H1 (cell line): ENCODE measurements around the gene SPOP. TPM values are rescaled to one million over a fixed set of nuclear protein-coding genes. Genes with fewer than 3 reads are reported as not detected.

Source experiments
- CTCF ChIA-PET: fragments of 300-600 bp; sonication (Branson Sonifier 250); formaldehyde crosslinking; loops from one replicate; lab custom pipeline; 2021; ENCODE audit not compliant: partially characterized antibody; lab: Charles Lee
- POLR2A ChIA-PET: fragments of 300-600 bp; sonication (Branson Sonifier 250); formaldehyde crosslinking; loops from one replicate; lab custom pipeline; 2021; ENCODE audit warnings: inconsistent platforms; ENCODE audit not compliant: partially characterized antibody; lab: Charles Lee
- DNase-seq, 2 experiments: peaks; one replicate each; pipeline versions ENCODE4 v3.0.0 to v3.0.0-alpha.2; 2010 to 2022; ENCODE audit warnings: low spot score in 2 of 2, low read depth in 1 of 2, mixed read lengths in 1 of 2
- FAIRE-seq: peaks from 2 replicates; lab custom pipeline; 2011; peaks lifted over from hg19 to GRCh38; lab: Jason Lieb, UNC
- H2AFZ ChIP-seq: 2 replicates; pipeline ENCODE4 v1.8.1; 2012; ENCODE audit warnings: low read length, inconsistent platforms
- H2AK5ac ChIP-seq: 2 replicates; pipeline ENCODE4 v1.6.1; 2013; ENCODE audit warnings: low read depth, low read length
- H2BK120ac ChIP-seq: replicated peaks from 2 replicates; pipeline ENCODE3; 2013; ENCODE audit warnings: low read depth, low read length, inconsistent platforms
- H2BK12ac ChIP-seq: 2 replicates; pipeline ENCODE4 v1.6.1; 2013; ENCODE audit warnings: low read depth, low read length
- H2BK15ac ChIP-seq: 2 replicates; pipeline ENCODE4 v1.6.1; 2013; ENCODE audit warnings: low read length
- H2BK20ac ChIP-seq: 2 replicates; pipeline ENCODE4 v1.6.1; 2013; ENCODE audit warnings: low read length
- H2BK5ac ChIP-seq: 2 replicates; pipeline ENCODE4 v1.6.1; 2013; ENCODE audit warnings: low read depth, low read length
- H3K14ac ChIP-seq: 2 replicates; pipeline ENCODE4 v1.6.1; 2013; ENCODE audit warnings: inconsistent platforms; ENCODE audit not compliant: insufficient read length
- H3K18ac ChIP-seq: 2 replicates; pipeline ENCODE4 v1.6.1; 2013; ENCODE audit warnings: low read length; ENCODE audit errors: extremely low read depth
- H3K23ac ChIP-seq: 2 replicates; pipeline ENCODE4 v1.6.1; 2013; ENCODE audit warnings: inconsistent platforms; ENCODE audit not compliant: insufficient read length
- H3K23me2 ChIP-seq: 2 replicates; pipeline ENCODE4 v1.6.1; 2013; ENCODE audit warnings: low read depth, low read length
- H3K27ac ChIP-seq: 2 replicates; pipeline ENCODE4 v1.6.1; 2011; ENCODE audit warnings: low read depth, low read length, inconsistent platforms
- H3K27me3 ChIP-seq, 4 experiments: replicated peaks in 1 of 4; 1 replicate in 1 of 4; 2 replicates in 3 of 4; pipeline versions ENCODE4 v1.6.1 to v1.8.1; 2011 to 2013; ENCODE audit warnings: low read length in 3 of 4, mild to moderate bottlenecking in 3 of 4, inconsistent platforms in 2 of 4, mixed read lengths in 2 of 4, moderate library complexity in 1 of 4; ENCODE audit not compliant: control insufficient read depth in 3 of 4, insufficient read depth in 3 of 4; ENCODE audit errors: extremely low read depth in 1 of 4
- H3K36me3 ChIP-seq, 4 experiments: 2 replicates each; pipeline versions ENCODE4 v1.6.1 to v1.8.1; 2011 to 2013; ENCODE audit warnings: mild to moderate bottlenecking in 4 of 4, low read length in 3 of 4, moderate library complexity in 2 of 4, control low read depth in 1 of 4, inconsistent platforms in 1 of 4; ENCODE audit not compliant: insufficient read depth in 4 of 4, control insufficient read depth in 2 of 4
- H3K4ac ChIP-seq: replicated peaks from 2 replicates; pipeline ENCODE3; 2013; ENCODE audit warnings: low read length, low read depth, mixed read lengths, inconsistent platforms; ENCODE audit not compliant: insufficient read length
- H3K4me1 ChIP-seq, 4 experiments: replicated peaks in 1 of 4; 1 replicate in 1 of 4; 2 replicates in 3 of 4; pipeline versions ENCODE4 v1.6.1 to v1.8.1; 2011 to 2013; ENCODE audit warnings: low read length in 3 of 4, inconsistent platforms in 2 of 4, mixed read lengths in 1 of 4; ENCODE audit not compliant: insufficient read depth in 4 of 4, control insufficient read depth in 3 of 4
- H3K4me2 ChIP-seq, 2 experiments: 2 replicates each; pipeline versions ENCODE4 v1.6.1 to v1.8.1; 2011 to 2013; ENCODE audit warnings: low read depth in 2 of 2, low read length in 2 of 2, control low read depth in 1 of 2, inconsistent platforms in 1 of 2, mild to moderate bottlenecking in 1 of 2; ENCODE audit not compliant: insufficient read depth in 1 of 2
- H3K4me3 ChIP-seq, 4 experiments: fragments of 200-600, 300-600 bp in 1 of 4; sonication (generic), shearing (Covaris generic), sonication (Bioruptor Twin) in 1 of 4; 2 replicates each; pipeline versions ENCODE4 v1.5.1 to v1.8.1; 2011 to 2016; ENCODE audit warnings: low read length in 4 of 4, low read depth in 3 of 4, control low read depth in 2 of 4, inconsistent platforms in 2 of 4, mild to moderate bottlenecking in 2 of 4, mixed read lengths in 1 of 4, moderate library complexity in 1 of 4; ENCODE audit not compliant: insufficient read depth in 2 of 4; ENCODE audit errors: extremely low read depth in 1 of 4
- H3K56ac ChIP-seq: replicated peaks from 2 replicates; pipeline ENCODE3; 2013; ENCODE audit warnings: low read depth, mild to moderate bottlenecking, mixed read lengths, low read length, inconsistent platforms; ENCODE audit not compliant: insufficient read length
- H3K79me1 ChIP-seq: 2 replicates; pipeline ENCODE4 v1.6.1; 2013; ENCODE audit warnings: low read depth, low read length, control low read depth
- H3K79me2 ChIP-seq, 2 experiments: 2 replicates each; pipeline versions ENCODE4 v1.6.1 to v1.8.1; 2012 to 2013; ENCODE audit warnings: low read length in 2 of 2, mild to moderate bottlenecking in 2 of 2, inconsistent platforms in 1 of 2; ENCODE audit not compliant: insufficient read depth in 2 of 2, control insufficient read depth in 1 of 2
- H3K9ac ChIP-seq, 4 experiments: replicated peaks in 1 of 4; 1 replicate in 1 of 4; 2 replicates in 3 of 4; pipeline versions ENCODE4 v1.6.1 to v1.8.1; 2011 to 2013; ENCODE audit warnings: low read depth in 3 of 4, low read length in 3 of 4, control low read depth in 2 of 4, mild to moderate bottlenecking in 2 of 4, moderate library complexity in 2 of 4, inconsistent platforms in 1 of 4; ENCODE audit errors: extremely low read depth in 1 of 4
- H3K9me3 ChIP-seq, 2 experiments: 2 replicates each; pipeline versions ENCODE4 v1.6.1 to v1.8.1; 2012 to 2013; ENCODE audit warnings: mild to moderate bottlenecking in 2 of 2, moderate library complexity in 2 of 2, control low read depth in 1 of 2, inconsistent platforms in 1 of 2, low read depth in 1 of 2, low read length in 1 of 2, mixed read lengths in 1 of 2; ENCODE audit not compliant: insufficient read depth in 2 of 2
- H4K20me1 ChIP-seq, 2 experiments: replicated peaks in 1 of 2; 2 replicates each; pipeline versions ENCODE3 to v1.8.1; 2011 to 2013; ENCODE audit warnings: inconsistent platforms in 2 of 2, low read length in 2 of 2, mild to moderate bottlenecking in 1 of 2; ENCODE audit not compliant: insufficient read depth in 2 of 2, control insufficient read depth in 1 of 2
- H4K5ac ChIP-seq: 2 replicates; pipeline ENCODE4 v1.6.1; 2013; ENCODE audit warnings: low read length, low read depth, mixed read lengths, inconsistent platforms; ENCODE audit not compliant: insufficient read length
- H4K8ac ChIP-seq: 2 replicates; pipeline ENCODE4 v1.8.0; 2013; ENCODE audit warnings: mild to moderate bottlenecking, moderate library complexity, low read length, inconsistent platforms; ENCODE audit not compliant: insufficient read depth; ENCODE audit errors: extremely low read depth
- H4K91ac ChIP-seq: replicated peaks from 2 replicates; pipeline ENCODE3; 2013; ENCODE audit warnings: low read length, mixed read lengths, inconsistent platforms; ENCODE audit not compliant: insufficient read length
- BRCA1 ChIP-seq: IDR thresholded peaks from 2 replicates; pipeline ENCODE4 v1.6.1; 2012; ENCODE audit warnings: low read depth, low read length, improper control_type of control experiment
- CBX5 ChIP-seq: fragments of 300-800, 300-1000 bp; sonication (generic); IDR thresholded peaks from 2 replicates; pipeline ENCODE4 v1.7.1; 2016; ENCODE audit warnings: antibody characterized with exemption, low read length, low read depth
- JUN ChIP-seq: IDR thresholded peaks from 2 replicates; pipeline ENCODE4 v1.6.1; 2011; ENCODE audit warnings: low read depth, mild to moderate bottlenecking, improper control_type of control experiment, low read length
- JUND ChIP-seq: IDR thresholded peaks from 2 replicates; pipeline ENCODE4 v1.6.1; 2011; ENCODE audit warnings: mild to moderate bottlenecking, improper control_type of control experiment, low read length
- KDM1A ChIP-seq: fragments of 200-600, 300-600 bp; sonication (generic); IDR thresholded peaks from 2 replicates; pipeline ENCODE4 v1.7.1; 2016; ENCODE audit warnings: mild to moderate bottlenecking, low read length, borderline replicate concordance
- KDM4A ChIP-seq: IDR thresholded peaks from one replicate; pipeline ENCODE4 v1.7.1; 2012; ENCODE audit warnings: low read depth, mild to moderate bottlenecking, moderate library complexity, low read length, inconsistent platforms; ENCODE audit not compliant: severe bottlenecking
- RXRA ChIP-seq: IDR thresholded peaks from 2 replicates; pipeline ENCODE4 v1.6.1; 2011; ENCODE audit warnings: low read depth, mild to moderate bottlenecking, low read length, moderate library complexity; ENCODE audit not compliant: insufficient read depth
- SP4 ChIP-seq: IDR thresholded peaks from 2 replicates; pipeline ENCODE4 v1.6.1; 2012; ENCODE audit warnings: low read length, inconsistent platforms
- ZNF274 ChIP-seq: IDR thresholded peaks from 2 replicates; pipeline ENCODE4 v1.7.0; 2012; ENCODE audit warnings: low read length, borderline replicate concordance; ENCODE audit errors: extremely low read depth
- WGBS, 2 experiments: shearing (Covaris generic) in 1 of 2; methylation state at CpG; one replicate each; pipeline versions ENCODE4 v1.1.6 to v1.1.7; 2013 to 2015; ENCODE audit warnings: low lambda C conversion rate in 2 of 2, mixed read lengths in 2 of 2, inconsistent platforms in 1 of 2, low coverage in 1 of 2, missing lambda C conversion rate in 1 of 2; ENCODE audit not compliant: insufficient replicate concordance in 2 of 2, insufficient coverage in 1 of 2, insufficient read length in 1 of 2; ENCODE audit errors: extremely low coverage in 1 of 2, missing lambda C conversion rate in 1 of 2; 5-methylcytosine and 5-hydroxymethylcytosine counted together
- polyA plus RNA-seq, 7 experiments: library from polyadenylated mRNA; depleted of rRNA in 3 of 7; stranded (reverse) in 5 of 7; unstranded in 2 of 7; fragments of >200 nt in 5 of 7; fragments of 200-250 nt in 2 of 7; gene quantifications; 1 replicate in 5 of 7; 2 replicates in 1 of 7; 4 replicates in 1 of 7; pipeline versions ENCODE4 v1.2.1 to v1.2.3, GENCODE V29; 2011 to 2013; ENCODE audit warnings: missing spikeins in 2 of 7, mixed read lengths in 2 of 7
- total RNA-seq: library from RNA; stranded (reverse); fragmentation: NEBNext Ultra II Directional; extraction: Animal tissue kit (Norgen Biotek cat#: 25700); gene quantifications from 2 replicates; pipeline ENCODE4 v1.2.1, GENCODE V29; 2021
- TF ChIP-seq, protein P1 (sequence below): IDR thresholded peaks from 2 replicates; pipeline ENCODE4 v1.6.1; 2011; ENCODE audit warnings: low read length, improper control_type of control experiment

SPOP gene
- total and polyA plus RNA-seq, 2 of the 8 experiments (the other 6 are each of a cell fraction or from before 2014, with no cell fraction given): 13.3 to 25.6 TPM

DNA sequence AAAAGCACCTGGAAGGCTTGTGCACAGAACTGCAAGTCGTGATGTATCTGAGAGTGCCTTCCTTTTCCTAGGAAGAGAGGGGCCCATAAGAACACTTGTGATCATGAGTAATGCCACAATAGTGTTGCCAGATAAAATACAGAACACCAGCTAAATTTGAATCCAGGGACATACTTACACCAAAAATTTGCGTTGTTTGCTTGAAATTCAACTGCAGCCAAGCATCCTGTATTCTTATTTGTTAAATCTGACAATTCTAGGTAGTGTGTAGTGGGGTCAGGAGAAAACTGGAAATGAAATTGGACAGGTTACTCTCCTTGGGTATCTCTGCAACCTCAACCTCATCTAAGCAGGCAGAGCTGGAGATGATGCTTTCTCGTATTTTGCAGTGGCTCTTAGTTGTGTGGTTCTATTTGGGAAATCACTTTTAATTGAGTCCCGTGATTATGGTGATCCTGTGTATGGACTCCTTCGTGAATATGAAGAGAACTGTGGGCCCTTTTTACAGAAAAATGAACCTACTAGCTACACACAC lies 17.9 kb upstream of the SPOP start:
- FAIRE-seq (no peak), DNase-seq (no peak)
- Histone ChIP-seq H3K23me2 (no peaks in the 10 kb centered on the region), H2AFZ (no peak overlapping the region), H3K79me2 (no peaks in the 10 kb centered on the region), H2BK120ac (no peak overlapping the region), H3K4me3 (no peak overlapping the region), H3K4me1 (peaks cover 0 to 2% (median under 1%) of the 10 kb centered on the region in 4 experiments; a peak in 4 of 7 replicates), H3K4me2 (no peak overlapping the region; a peak in 1 of 4 replicates), H4K91ac (no peak overlapping the region), H3K36me3 (peaks cover 3 to 6% (median 5%) of the 10 kb centered on the region in 4 experiments; a peak in 4 of 8 replicates), H3K27ac (no peak overlapping the region), H3K9ac (no peak overlapping the region), H4K20me1 (no peaks in the 10 kb centered on the region), H3K23ac (no peak overlapping the region), H3K27me3 (no peaks in the 10 kb centered on the region; a peak in 1 of 7 replicates), H3K4ac (no peak overlapping the region), H4K8ac (no peak overlapping the region), H2BK12ac (no peak overlapping the region), H4K5ac (no peak overlapping the region), H3K14ac (no peak overlapping the region), H3K56ac (no peak overlapping the region), H2BK15ac (no peak overlapping the region), H3K9me3 (no peaks in the 10 kb centered on the region), H3K79me1 (no peaks in the 10 kb centered on the region), H2BK5ac (no peak overlapping the region), H3K18ac (no peak overlapping the region), H2AK5ac (no peak overlapping the region), H2BK20ac (no peak overlapping the region)
- TF ChIP-seq ZNF274 (no peak), KDM1A (no peak), BRCA1 (no peak), CBX5 (no peak), SP4 (no peak), JUN (no peak), JUND (no peak), RXRA (no peak), KDM4A (no peak)
- TF ChIP-seq, protein P1, sequence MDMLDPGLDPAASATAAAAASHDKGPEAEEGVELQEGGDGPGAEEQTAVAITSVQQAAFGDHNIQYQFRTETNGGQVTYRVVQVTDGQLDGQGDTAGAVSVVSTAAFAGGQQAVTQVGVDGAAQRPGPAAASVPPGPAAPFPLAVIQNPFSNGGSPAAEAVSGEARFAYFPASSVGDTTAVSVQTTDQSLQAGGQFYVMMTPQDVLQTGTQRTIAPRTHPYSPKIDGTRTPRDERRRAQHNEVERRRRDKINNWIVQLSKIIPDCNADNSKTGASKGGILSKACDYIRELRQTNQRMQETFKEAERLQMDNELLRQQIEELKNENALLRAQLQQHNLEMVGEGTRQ: no peak
- 64% methylated on average over 5 of the region's 5 CpGs; no CpG with 5 or more reads in 1 of the 2 experiments for WGBS, 2 experiments
- ChIA-PET POLR2A (interaction anchor here (0.6 to 4.9 kb wide), 5 partner anchors 8 to 125 kb away, joined by 3 to 29 read pairs (median 3); partner anchors contain the start of gene SLC35B1), CTCF (interaction anchor here (0.6 to 19.2 kb wide), 34 partner anchors 8 to 302 kb away, joined by 3 to 310 read pairs (median 4); partner anchors contain the start of genes NXPH3 and SLC35B1)
